ENCODE data around the gene NUDT7. TPM values are rescaled to one million over a fixed set of nuclear protein-coding genes. Genes with fewer than 3 reads are reported as not detected.

The NUDT7 gene
- total RNA-seq, 1 donor from 2014 or later: 3.5 TPM

GRCh38 chr16:77679391-77679790 lies 42.9 kb upstream of the NUDT7 start:
- peaks cover 9% of the 10 kb centered on the region for H3K27me3 Mint-ChIP-seq (ENCODE audit: low read depth, unreplicated experiment)
- Histone ChIP-seq H3K4me1 (ENCODE audit: insufficient read depth, low read length) (peaks cover 9% of the 10 kb centered on the region), H3K4me3 (ENCODE audit: insufficient read depth, low read depth, low read length) (no peak overlapping the region), H3K36me3 (ENCODE audit: insufficient read depth, low read length) (no peaks in the 10 kb centered on the region), H3K9me3 (ENCODE audit: insufficient read depth, low read depth, low read length) (no peaks in the 10 kb centered on the region), H3K4me2 (ENCODE audit: low read length) (no peak overlapping the region), H2AFZ (ENCODE audit: low read depth, low read length) (no peak overlapping the region), H4K20me1 (ENCODE audit: insufficient read depth, low read length) (no peaks in the 10 kb centered on the region), H3K79me2 (ENCODE audit: insufficient read depth, low read length) (no peaks in the 10 kb centered on the region), H3K27me3 (ENCODE audit: insufficient read depth, low read length) (no peaks in the 10 kb centered on the region), H3K9ac (ENCODE audit: low read length) (no peak overlapping the region), H3K27ac (ENCODE audit: low read depth, low read length) (no peak overlapping the region)
- H3K4me1 Mint-ChIP-seq (ENCODE audit: low read depth, unreplicated experiment): no peaks in the 10 kb centered on the region
- TF ChIP-seq EZH2 (IDR thresholded peaks at IDR 0.05; ENCODE audit: insufficient read depth, low read length) (no peak), CTCF (IDR thresholded peaks at IDR 0.05; ENCODE audit: insufficient read depth, low read depth, low read length) (no peak)
- FAIRE-seq (no peak), DNase-seq (ENCODE audit: low read depth) (no peak)
- no peaks in the 10 kb centered on the region for H3K9me3 Mint-ChIP-seq (ENCODE audit: unreplicated experiment)
- no peaks in the 10 kb centered on the region for H3K36me3 Mint-ChIP-seq (ENCODE audit: low read depth, unreplicated experiment)
- no peak overlapping the region for H3K27ac Mint-ChIP-seq (ENCODE audit: unreplicated experiment)
- H3K4me3 Mint-ChIP-seq (ENCODE audit: unreplicated experiment): no peak overlapping the region

GRCh38 chr16:77679901-77680300 lies 42.4 kb upstream of the NUDT7 start:
- H3K4me2 ChIP-seq (ENCODE audit: low read length): no peak overlapping the region
- no peaks in the 10 kb centered on the region for H3K9me3 ChIP-seq (ENCODE audit: insufficient read depth, low read depth, low read length)
- no peak overlapping the region for H2AFZ ChIP-seq (ENCODE audit: low read depth, low read length)
- H3K9me3 Mint-ChIP-seq (ENCODE audit: unreplicated experiment): no peaks in the 10 kb centered on the region
- no peak overlapping the region for H3K27ac Mint-ChIP-seq (ENCODE audit: unreplicated experiment)
- no peaks in the 10 kb centered on the region for H3K79me2 ChIP-seq (ENCODE audit: insufficient read depth, low read length)
- H3K4me3 Mint-ChIP-seq (ENCODE audit: unreplicated experiment): no peak overlapping the region
- H3K27me3 ChIP-seq (ENCODE audit: insufficient read depth, low read length): no peaks in the 10 kb centered on the region
- peaks cover 7% of the 10 kb centered on the region for H3K4me1 ChIP-seq (ENCODE audit: insufficient read depth, low read length)
- H3K4me1 Mint-ChIP-seq (ENCODE audit: low read depth, unreplicated experiment): no peaks in the 10 kb centered on the region
- H4K20me1 ChIP-seq (ENCODE audit: insufficient read depth, low read length): no peaks in the 10 kb centered on the region
- no peaks in the 10 kb centered on the region for H3K36me3 ChIP-seq (ENCODE audit: insufficient read depth, low read length)
- TF ChIP-seq EZH2 (IDR thresholded peaks at IDR 0.05; ENCODE audit: insufficient read depth, low read length) (no peak), CTCF (IDR thresholded peaks at IDR 0.05; ENCODE audit: insufficient read depth, low read depth, low read length) (no peak)
- no peaks in the 10 kb centered on the region for H3K36me3 Mint-ChIP-seq (ENCODE audit: low read depth, unreplicated experiment)
- DNase-seq (ENCODE audit: low read depth) (no peak), FAIRE-seq (no peak)
- no peak overlapping the region for H3K9ac ChIP-seq (ENCODE audit: low read length)
- H3K4me3 ChIP-seq (ENCODE audit: insufficient read depth, low read depth, low read length): no peak overlapping the region
- peaks cover 9% of the 10 kb centered on the region for H3K27me3 Mint-ChIP-seq (ENCODE audit: low read depth, unreplicated experiment)
- no peak overlapping the region for H3K27ac ChIP-seq (ENCODE audit: low read depth, low read length)

- H3K4me3 Mint-ChIP-seq (ENCODE audit: unreplicated experiment): no peak overlapping the region
- Histone ChIP-seq H3K79me2 (ENCODE audit: insufficient read depth, low read length) (no peaks in the 10 kb centered on the region), H3K4me3 (ENCODE audit: insufficient read depth, low read depth, low read length) (no peak overlapping the region), H3K4me2 (ENCODE audit: low read length) (no peak overlapping the region), H3K9me3 (ENCODE audit: insufficient read depth, low read depth, low read length) (no peaks in the 10 kb centered on the region), H2AFZ (ENCODE audit: low read depth, low read length) (no peak overlapping the region), H3K4me1 (ENCODE audit: insufficient read depth, low read length) (peaks cover 1% of the 10 kb centered on the region), H3K36me3 (ENCODE audit: insufficient read depth, low read length) (no peaks in the 10 kb centered on the region), H3K27ac (ENCODE audit: low read depth, low read length) (no peak overlapping the region), H4K20me1 (ENCODE audit: insufficient read depth, low read length) (no peaks in the 10 kb centered on the region), H3K27me3 (ENCODE audit: insufficient read depth, low read length) (no peaks in the 10 kb centered on the region), H3K9ac (ENCODE audit: low read length) (no peak overlapping the region)
- FAIRE-seq (no peak), DNase-seq (ENCODE audit: low read depth) (no peak)
- no peaks in the 10 kb centered on the region for H3K36me3 Mint-ChIP-seq (ENCODE audit: low read depth, unreplicated experiment)
- no peak overlapping the region for H3K27ac Mint-ChIP-seq (ENCODE audit: unreplicated experiment)
- no peaks in the 10 kb centered on the region for H3K9me3 Mint-ChIP-seq (ENCODE audit: unreplicated experiment)
- H3K27me3 Mint-ChIP-seq (ENCODE audit: low read depth, unreplicated experiment): peaks cover 12% of the 10 kb centered on the region
- no peak for TF ChIP-seq CTCF (IDR thresholded peaks at IDR 0.05; ENCODE audit: insufficient read depth, low read depth, low read length)
- no peak for TF ChIP-seq EZH2 (IDR thresholded peaks at IDR 0.05; ENCODE audit: insufficient read depth, low read length)
- H3K4me1 Mint-ChIP-seq (ENCODE audit: low read depth, unreplicated experiment): no peaks in the 10 kb centered on the region
Observed at GRCh38 chr16:77680496-77680895, 41.8 kb upstream of the NUDT7 start.

Measured in astrocyte (in vitro differentiated cells and primary cell).